ENCODE results near the gene ST3GAL3.
"Not testable (repeated sequence)": the region's sequence is repeated elsewhere in the genome, so short reads cannot be mapped to it uniquely, and the experiment has no call there.

DNA sequence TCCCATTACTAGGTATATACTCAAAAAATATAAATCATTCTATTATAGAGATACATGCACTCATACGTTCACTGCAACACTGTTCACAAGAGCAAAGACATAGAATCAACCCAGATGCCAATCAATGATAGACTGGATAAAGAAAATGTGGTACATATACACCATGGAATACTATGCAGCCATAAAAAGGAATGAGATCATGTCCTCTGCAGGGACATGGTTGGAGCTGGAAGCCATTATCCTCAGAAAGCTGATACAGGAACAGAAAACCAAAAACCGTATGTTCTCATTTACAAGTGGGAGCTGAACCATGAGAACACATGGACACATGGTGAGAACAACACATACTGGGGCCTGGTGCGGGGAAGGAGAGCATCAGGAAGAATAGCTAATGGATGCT, 70.6 kb downstream of the ST3GAL3 start:
- TF ChIP-seq, protein P1, sequence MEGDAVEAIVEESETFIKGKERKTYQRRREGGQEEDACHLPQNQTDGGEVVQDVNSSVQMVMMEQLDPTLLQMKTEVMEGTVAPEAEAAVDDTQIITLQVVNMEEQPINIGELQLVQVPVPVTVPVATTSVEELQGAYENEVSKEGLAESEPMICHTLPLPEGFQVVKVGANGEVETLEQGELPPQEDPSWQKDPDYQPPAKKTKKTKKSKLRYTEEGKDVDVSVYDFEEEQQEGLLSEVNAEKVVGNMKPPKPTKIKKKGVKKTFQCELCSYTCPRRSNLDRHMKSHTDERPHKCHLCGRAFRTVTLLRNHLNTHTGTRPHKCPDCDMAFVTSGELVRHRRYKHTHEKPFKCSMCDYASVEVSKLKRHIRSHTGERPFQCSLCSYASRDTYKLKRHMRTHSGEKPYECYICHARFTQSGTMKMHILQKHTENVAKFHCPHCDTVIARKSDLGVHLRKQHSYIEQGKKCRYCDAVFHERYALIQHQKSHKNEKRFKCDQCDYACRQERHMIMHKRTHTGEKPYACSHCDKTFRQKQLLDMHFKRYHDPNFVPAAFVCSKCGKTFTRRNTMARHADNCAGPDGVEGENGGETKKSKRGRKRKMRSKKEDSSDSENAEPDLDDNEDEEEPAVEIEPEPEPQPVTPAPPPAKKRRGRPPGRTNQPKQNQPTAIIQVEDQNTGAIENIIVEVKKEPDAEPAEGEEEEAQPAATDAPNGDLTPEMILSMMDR (tag by site-specific recombination; IDR thresholded peaks at IDR 0.05), result not testable (repeated sequence)
- TF ChIP-seq ZNF292 (tag by site-specific recombination; IDR thresholded peaks at IDR 0.05; ENCODE audit: borderline replicate concordance, low read depth); ZNF311 (tag by site-specific recombination; IDR thresholded peaks at IDR 0.05; ENCODE audit: borderline replicate concordance); FEZF1 (tag by site-specific recombination; IDR thresholded peaks at IDR 0.05); RBAK (tag by site-specific recombination; IDR thresholded peaks at IDR 0.05); KLF1 (tag by site-specific recombination; IDR thresholded peaks at IDR 0.05); ZNF2 (tag by site-specific recombination; IDR thresholded peaks at IDR 0.05); ZNF350 (tag by site-specific recombination; IDR thresholded peaks at IDR 0.05): not testable (repeated sequence)
- TF ChIP-seq, protein P2, sequence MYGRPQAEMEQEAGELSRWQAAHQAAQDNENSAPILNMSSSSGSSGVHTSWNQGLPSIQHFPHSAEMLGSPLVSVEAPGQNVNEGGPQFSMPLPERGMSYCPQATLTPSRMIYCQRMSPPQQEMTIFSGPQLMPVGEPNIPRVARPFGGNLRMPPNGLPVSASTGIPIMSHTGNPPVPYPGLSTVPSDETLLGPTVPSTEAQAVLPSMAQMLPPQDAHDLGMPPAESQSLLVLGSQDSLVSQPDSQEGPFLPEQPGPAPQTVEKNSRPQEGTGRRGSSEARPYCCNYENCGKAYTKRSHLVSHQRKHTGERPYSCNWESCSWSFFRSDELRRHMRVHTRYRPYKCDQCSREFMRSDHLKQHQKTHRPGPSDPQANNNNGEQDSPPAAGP (tag by site-specific recombination; IDR thresholded peaks at IDR 0.05), result not testable (repeated sequence)
- TF ChIP-seq, protein P3, sequence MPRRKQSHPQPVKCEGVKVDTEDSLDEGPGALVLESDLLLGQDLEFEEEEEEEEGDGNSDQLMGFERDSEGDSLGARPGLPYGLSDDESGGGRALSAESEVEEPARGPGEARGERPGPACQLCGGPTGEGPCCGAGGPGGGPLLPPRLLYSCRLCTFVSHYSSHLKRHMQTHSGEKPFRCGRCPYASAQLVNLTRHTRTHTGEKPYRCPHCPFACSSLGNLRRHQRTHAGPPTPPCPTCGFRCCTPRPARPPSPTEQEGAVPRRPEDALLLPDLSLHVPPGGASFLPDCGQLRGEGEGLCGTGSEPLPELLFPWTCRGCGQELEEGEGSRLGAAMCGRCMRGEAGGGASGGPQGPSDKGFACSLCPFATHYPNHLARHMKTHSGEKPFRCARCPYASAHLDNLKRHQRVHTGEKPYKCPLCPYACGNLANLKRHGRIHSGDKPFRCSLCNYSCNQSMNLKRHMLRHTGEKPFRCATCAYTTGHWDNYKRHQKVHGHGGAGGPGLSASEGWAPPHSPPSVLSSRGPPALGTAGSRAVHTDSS (tag by site-specific recombination; IDR thresholded peaks at IDR 0.05), result not testable (repeated sequence)
- TF ChIP-seq, protein P4, sequence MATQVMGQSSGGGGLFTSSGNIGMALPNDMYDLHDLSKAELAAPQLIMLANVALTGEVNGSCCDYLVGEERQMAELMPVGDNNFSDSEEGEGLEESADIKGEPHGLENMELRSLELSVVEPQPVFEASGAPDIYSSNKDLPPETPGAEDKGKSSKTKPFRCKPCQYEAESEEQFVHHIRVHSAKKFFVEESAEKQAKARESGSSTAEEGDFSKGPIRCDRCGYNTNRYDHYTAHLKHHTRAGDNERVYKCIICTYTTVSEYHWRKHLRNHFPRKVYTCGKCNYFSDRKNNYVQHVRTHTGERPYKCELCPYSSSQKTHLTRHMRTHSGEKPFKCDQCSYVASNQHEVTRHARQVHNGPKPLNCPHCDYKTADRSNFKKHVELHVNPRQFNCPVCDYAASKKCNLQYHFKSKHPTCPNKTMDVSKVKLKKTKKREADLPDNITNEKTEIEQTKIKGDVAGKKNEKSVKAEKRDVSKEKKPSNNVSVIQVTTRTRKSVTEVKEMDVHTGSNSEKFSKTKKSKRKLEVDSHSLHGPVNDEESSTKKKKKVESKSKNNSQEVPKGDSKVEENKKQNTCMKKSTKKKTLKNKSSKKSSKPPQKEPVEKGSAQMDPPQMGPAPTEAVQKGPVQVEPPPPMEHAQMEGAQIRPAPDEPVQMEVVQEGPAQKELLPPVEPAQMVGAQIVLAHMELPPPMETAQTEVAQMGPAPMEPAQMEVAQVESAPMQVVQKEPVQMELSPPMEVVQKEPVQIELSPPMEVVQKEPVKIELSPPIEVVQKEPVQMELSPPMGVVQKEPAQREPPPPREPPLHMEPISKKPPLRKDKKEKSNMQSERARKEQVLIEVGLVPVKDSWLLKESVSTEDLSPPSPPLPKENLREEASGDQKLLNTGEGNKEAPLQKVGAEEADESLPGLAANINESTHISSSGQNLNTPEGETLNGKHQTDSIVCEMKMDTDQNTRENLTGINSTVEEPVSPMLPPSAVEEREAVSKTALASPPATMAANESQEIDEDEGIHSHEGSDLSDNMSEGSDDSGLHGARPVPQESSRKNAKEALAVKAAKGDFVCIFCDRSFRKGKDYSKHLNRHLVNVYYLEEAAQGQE (tag by site-specific recombination; IDR thresholded peaks at IDR 0.05), result not testable (repeated sequence)
